ENCODE measurements around the gene UBASH3B.
"Not testable (repeated sequence)": the region's sequence is repeated elsewhere in the genome, so short reads cannot be mapped to it uniquely, and the experiment has no call there.

The UBASH3B gene

GRCh38 chr11:122852074-122852795, 196.7 kb downstream of the UBASH3B start:
- no peak for DNase-seq (ENCODE audit: low read depth)

GRCh38 chr11:122852796-122853160, 197.3 kb downstream of the UBASH3B start:
- DNase-seq (ENCODE audit: low read depth): no peak

GRCh38 chr11:122853261-122853660, 197.7 kb downstream of the UBASH3B start:
- no peak for DNase-seq (ENCODE audit: low read depth)

- DNase-seq (ENCODE audit: low read depth): no peak
Observed at GRCh38 chr11:122853971-122854446, 198.5 kb downstream of the UBASH3B start.

- no peak for DNase-seq (ENCODE audit: low read depth)
Observed at GRCh38 chr11:122861631-122862030, 206.1 kb downstream of the UBASH3B start.

- DNase-seq (ENCODE audit: low read depth): no peak
Observed at GRCh38 chr11:122862091-122862490, 206.6 kb downstream of the UBASH3B start.

GRCh38 chr11:122863154-122863553, 207.6 kb downstream of the UBASH3B start:
- not testable (repeated sequence) for DNase-seq (ENCODE audit: low read depth)

- peak; percentile 7 for DNase-seq (ENCODE audit: low read depth)
Observed at GRCh38 chr11:122863704-122864326, 208.3 kb downstream of the UBASH3B start.

All from activated T-helper 9 cell treated with anti-CD3 and anti-CD28 coated beads, Interleukin-2, amount 50 U/mL, for 16 hours (primary cell).